ENCODE measurements around the gene NR4A3. TPM values are rescaled to one million over a fixed set of nuclear protein-coding genes. Genes with fewer than 3 reads are reported as not detected.

NR4A3 gene
- total RNA-seq, 4 donors from 2014 or later, result 0.63 to 1.8 (median 1.3) TPM

DNA sequence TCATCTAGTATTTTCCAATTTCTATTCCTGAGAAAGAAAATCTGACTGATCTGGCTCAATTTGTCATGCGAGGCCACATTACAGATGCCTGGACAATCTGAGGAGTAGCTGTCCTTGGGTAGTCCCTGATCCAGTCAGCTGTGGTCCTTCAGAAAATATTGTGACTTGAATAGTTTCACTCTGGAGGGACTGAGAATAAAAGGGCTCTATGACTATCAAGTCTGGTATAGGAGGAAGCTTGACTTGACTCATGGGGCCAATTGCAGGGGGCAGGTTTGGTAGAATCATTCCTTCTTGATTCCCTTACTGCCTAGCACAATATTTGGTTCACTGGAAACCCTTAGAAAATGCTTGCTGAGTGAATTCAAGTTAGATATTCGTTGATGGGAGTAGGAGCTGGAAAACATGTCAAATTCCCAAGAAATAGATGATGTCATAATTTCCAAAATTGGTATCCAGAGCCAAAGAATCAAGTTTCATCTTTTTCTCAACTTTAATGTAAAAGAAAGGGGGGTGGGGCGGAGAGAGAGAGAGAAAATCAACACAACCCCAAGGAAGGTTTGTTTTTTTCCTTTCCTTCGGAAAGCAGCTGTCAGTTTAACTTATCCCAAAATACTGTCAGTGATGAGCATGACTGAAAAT lies 52.4 kb downstream of the NR4A3 start:
- WGBS, 2 donors, result 77 to 79% methylated on average over 4 of the region's 4 CpGs
- DNase-seq (ENCODE audit: low spot score in 2 of 2), result no peak
- TF ChIP-seq, protein P1, sequence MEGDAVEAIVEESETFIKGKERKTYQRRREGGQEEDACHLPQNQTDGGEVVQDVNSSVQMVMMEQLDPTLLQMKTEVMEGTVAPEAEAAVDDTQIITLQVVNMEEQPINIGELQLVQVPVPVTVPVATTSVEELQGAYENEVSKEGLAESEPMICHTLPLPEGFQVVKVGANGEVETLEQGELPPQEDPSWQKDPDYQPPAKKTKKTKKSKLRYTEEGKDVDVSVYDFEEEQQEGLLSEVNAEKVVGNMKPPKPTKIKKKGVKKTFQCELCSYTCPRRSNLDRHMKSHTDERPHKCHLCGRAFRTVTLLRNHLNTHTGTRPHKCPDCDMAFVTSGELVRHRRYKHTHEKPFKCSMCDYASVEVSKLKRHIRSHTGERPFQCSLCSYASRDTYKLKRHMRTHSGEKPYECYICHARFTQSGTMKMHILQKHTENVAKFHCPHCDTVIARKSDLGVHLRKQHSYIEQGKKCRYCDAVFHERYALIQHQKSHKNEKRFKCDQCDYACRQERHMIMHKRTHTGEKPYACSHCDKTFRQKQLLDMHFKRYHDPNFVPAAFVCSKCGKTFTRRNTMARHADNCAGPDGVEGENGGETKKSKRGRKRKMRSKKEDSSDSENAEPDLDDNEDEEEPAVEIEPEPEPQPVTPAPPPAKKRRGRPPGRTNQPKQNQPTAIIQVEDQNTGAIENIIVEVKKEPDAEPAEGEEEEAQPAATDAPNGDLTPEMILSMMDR (IDR thresholded peaks at IDR 0.05), result no peak
- no peak for TF ChIP-seq POLR2A (IDR thresholded peaks at IDR 0.05)
- intact Hi-C loops (cut with DNase I; ENCODE audit: low total_unique reads), result no loop called here
- no peak overlapping the region for H3K4me3 ChIP-seq (ENCODE audit: low read depth, poor library complexity, severe bottlenecking)

DNA sequence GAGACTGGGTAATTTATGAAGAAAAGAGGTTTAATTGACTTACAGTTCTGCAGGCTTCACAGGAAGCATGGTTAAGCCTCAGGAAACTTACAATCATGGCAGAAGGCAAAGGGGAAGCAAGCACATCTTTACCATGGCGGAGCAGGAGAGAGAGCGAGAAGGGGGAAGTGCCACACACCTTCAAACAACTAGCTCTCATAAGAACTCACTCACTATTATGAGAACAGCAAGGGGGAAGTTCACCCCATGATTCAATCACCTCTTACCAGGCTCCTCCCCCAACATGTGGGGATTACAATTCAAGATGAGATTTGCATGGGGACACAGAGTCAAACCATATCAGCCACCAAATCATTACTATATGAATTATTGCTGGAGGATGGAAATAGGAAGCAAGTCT lies 54.5 kb downstream of the NR4A3 start:
- TF ChIP-seq, protein P1 (IDR thresholded peaks at IDR 0.05), result no peak
- no peak for TF ChIP-seq POLR2A (IDR thresholded peaks at IDR 0.05)
- H3K4me3 ChIP-seq (ENCODE audit: low read depth, poor library complexity, severe bottlenecking), result no peak overlapping the region
- DNase-seq (ENCODE audit: low spot score in 2 of 2), result no peak
- intact Hi-C loops (cut with DNase I; ENCODE audit: low total_unique reads), result no loop called here
- 88 to 96% methylated on average over 2 of the region's 2 CpGs for WGBS, 2 donors

DNA sequence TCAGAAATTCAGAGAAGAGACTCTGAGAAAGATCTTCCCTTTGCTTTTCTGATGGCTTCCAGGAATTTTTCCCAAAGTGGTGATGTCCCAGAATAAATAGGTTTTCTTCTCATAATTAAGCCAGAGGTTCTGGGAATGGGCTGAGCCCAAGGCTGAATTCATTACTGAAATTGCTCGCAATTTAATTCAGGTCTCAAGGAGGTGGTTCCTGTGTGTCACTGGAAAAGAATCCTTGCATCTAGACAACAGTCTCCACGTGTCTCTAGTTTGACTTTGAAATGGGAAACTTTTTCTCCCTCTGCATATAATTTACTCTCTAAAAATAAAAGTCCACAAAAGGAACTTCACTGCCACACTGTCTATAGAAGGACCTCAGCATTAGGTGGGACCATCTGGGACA lies 57.0 kb downstream of the NR4A3 start:
- no peak overlapping the region for H3K4me3 ChIP-seq (ENCODE audit: low read depth, poor library complexity, severe bottlenecking)
- no peak for DNase-seq (ENCODE audit: low spot score in 2 of 2)
- 45 to 59% methylated on average over 2 of the region's 2 CpGs for WGBS, 2 donors
- no peak for TF ChIP-seq POLR2A (IDR thresholded peaks at IDR 0.05)
- TF ChIP-seq, protein P1 (IDR thresholded peaks at IDR 0.05), result no peak
- intact Hi-C loops (cut with DNase I; ENCODE audit: low total_unique reads), result no loop called here

DNA sequence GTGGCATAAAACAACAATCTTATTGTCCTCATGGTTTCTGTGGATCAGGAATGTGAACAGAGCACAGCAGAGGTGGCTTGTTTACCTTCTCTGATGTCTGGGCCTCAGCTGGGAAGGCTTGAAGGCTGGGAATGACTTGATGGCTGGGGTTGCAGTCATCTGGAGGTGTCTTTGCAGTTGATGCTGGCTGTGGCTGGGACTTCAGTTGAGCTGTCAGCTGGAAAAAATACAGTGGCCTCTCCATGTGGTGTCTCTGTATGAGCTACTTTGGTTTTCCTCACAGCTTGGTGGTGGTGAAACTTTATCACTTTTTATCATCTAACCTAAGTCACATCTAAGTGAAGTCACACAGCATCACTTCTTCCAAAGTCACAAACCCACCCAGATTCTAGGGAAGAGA lies 60.1 kb downstream of the NR4A3 start:
- intact Hi-C loops (cut with DNase I; ENCODE audit: low total_unique reads), result no loop called here
- no peak overlapping the region for H3K4me3 ChIP-seq (ENCODE audit: low read depth, poor library complexity, severe bottlenecking)
- DNase-seq (ENCODE audit: low spot score in 2 of 2), result no peak
- TF ChIP-seq, protein P1 (IDR thresholded peaks at IDR 0.05), result no peak
- peak in 1 of 2 donors; percentile 6 for TF ChIP-seq POLR2A (IDR thresholded peaks at IDR 0.05)

DNA sequence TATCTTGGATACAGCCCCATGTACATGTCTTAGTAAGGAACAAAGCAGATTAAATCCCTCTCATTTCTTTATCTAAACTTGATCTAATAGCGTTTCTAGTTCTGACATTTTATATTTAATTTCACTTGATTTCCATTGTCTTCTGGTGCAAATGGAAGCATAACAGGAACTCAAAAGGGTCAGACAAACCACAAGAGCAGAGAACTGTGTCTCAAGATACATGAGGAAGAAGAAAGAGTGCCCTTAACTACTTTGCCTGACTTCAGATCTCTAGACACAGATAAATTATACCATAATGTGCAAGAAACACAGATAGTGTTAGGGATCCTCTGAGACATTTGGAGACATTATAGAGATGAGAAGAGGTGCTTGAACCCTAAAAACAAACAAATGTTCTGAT lies 64.1 kb downstream of the NR4A3 start:
- WGBS, 2 donors, result 64 to 79% methylated on average over 1 of the region's 1 CpG
- DNase-seq (ENCODE audit: low spot score in 2 of 2), result no peak
- TF ChIP-seq POLR2A (IDR thresholded peaks at IDR 0.05), result no peak
- TF ChIP-seq, protein P1 (IDR thresholded peaks at IDR 0.05), result no peak
- no peak overlapping the region for H3K4me3 ChIP-seq (ENCODE audit: low read depth, poor library complexity, severe bottlenecking)
- intact Hi-C loops (cut with DNase I; ENCODE audit: low total_unique reads), result no loop called here

DNA sequence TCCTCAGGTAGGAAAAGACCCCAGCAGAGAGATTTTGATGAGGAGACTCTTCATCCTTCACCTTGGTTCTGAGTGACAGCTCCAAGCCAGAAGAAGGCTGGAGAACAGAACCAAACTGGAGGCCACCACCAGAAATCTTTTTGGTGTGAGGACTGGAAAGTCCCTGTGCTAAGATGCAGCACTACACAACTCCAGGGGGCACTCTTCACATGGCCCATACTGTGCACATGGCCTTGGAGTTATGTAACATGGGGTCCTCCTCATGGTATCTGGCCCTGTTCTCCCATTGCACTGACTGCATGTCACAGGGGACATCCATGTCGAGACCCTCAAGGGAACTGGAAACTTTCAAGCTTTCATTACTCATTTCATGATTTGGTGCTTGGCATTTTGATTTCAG lies 67.4 kb downstream of the NR4A3 start:
- TF ChIP-seq POLR2A (IDR thresholded peaks at IDR 0.05), result no peak
- TF ChIP-seq, protein P1 (IDR thresholded peaks at IDR 0.05), result no peak
- intact Hi-C loops (cut with DNase I; ENCODE audit: low total_unique reads), result no loop called here
- no peak overlapping the region for H3K4me3 ChIP-seq (ENCODE audit: low read depth, poor library complexity, severe bottlenecking)
- WGBS, 2 donors, result 74 to 94% methylated on average over 1 of the region's 1 CpG
- DNase-seq (ENCODE audit: low spot score in 2 of 2), result no peak

Data from lower leg skin (tissue), 4 donors.